GM23338 (cell line): Measurements from ENCODE around the gene TSHZ2. TPM values are rescaled to one million over a fixed set of nuclear protein-coding genes. Genes with fewer than 3 reads are reported as not detected.

Experiments
- ATAC-seq: fragments of 200-7000 bp; cut with Tn5 transposase; 3 replicates; pipeline ENCODE4 v1.9.1; 2020
- DNase-seq: peaks from one replicate; pipeline ENCODE4 v3.0.0-alpha.2; 2015; ENCODE audit warnings: low spot score
- H2AFZ ChIP-seq: fragments of 200-600 bp; sonication (generic); 2 replicates; pipeline ENCODE4 v1.8.0; 2016; ENCODE audit warnings: antibody characterized with exemption, mild to moderate bottlenecking, moderate library complexity
- H3F3A ChIP-seq: fragments of 200-600 bp; sonication (generic); replicated peaks from 2 replicates; pipeline ENCODE4 v1.8.0; 2017; ENCODE audit warnings: antibody characterized with exemption, mixed run types, low read depth
- H3K27ac ChIP-seq: fragments of 200-600 bp; sonication (generic); 2 replicates; pipeline ENCODE4 v1.6.1; 2016; ENCODE audit warnings: low read depth
- H3K27me3 ChIP-seq: fragments of 200-600 bp; sonication (generic); 2 replicates; pipeline ENCODE4 v1.8.0; 2016; ENCODE audit warnings: mild to moderate bottlenecking, mixed run types, moderate library complexity; ENCODE audit not compliant: insufficient read depth
- H3K36me3 ChIP-seq: fragments of 200-600 bp; sonication (generic); 2 replicates; pipeline ENCODE4 v1.8.0; 2016; ENCODE audit warnings: mild to moderate bottlenecking; ENCODE audit not compliant: insufficient read depth
- H3K4me1 ChIP-seq: fragments of 200-600 bp; sonication (generic); 2 replicates; pipeline ENCODE4 v1.8.0; 2016; ENCODE audit warnings: mild to moderate bottlenecking, moderate library complexity; ENCODE audit not compliant: insufficient read depth
- H3K4me2 ChIP-seq: fragments of 200-600 bp; sonication (generic); 2 replicates; pipeline ENCODE4 v1.7.1; 2017; ENCODE audit warnings: mixed run types
- H3K4me3 ChIP-seq: fragments of 200-600 bp; sonication (generic); 2 replicates; pipeline ENCODE4 v1.6.1; 2016; ENCODE audit warnings: mixed run types
- H3K79me2 ChIP-seq: fragments of 200-600 bp; sonication (generic); replicated peaks from 2 replicates; pipeline ENCODE4 v1.8.0; 2017; ENCODE audit warnings: mild to moderate bottlenecking; ENCODE audit not compliant: insufficient read depth
- H3K9me2 ChIP-seq: fragments of 200-600 bp; sonication (generic); 2 replicates; pipeline ENCODE4 v1.8.0; 2017; ENCODE audit not compliant: insufficient read depth
- H4K20me1 ChIP-seq: fragments of 200-600 bp; sonication (generic); replicated peaks from 2 replicates; pipeline ENCODE4 v1.8.0; 2017; ENCODE audit warnings: mild to moderate bottlenecking; ENCODE audit not compliant: insufficient read depth
- H3K27ac Mint-ChIP-seq: 2 replicates; pipeline ENCODE4 v1.8.0; 2020; ENCODE audit warnings: inconsistent platforms, mild to moderate bottlenecking, moderate library complexity, mixed read lengths
- H3K27me3 Mint-ChIP-seq: 3 replicates; pipeline ENCODE4 v1.8.0; 2022; ENCODE audit warnings: low read depth, mild to moderate bottlenecking, moderate library complexity, mixed read lengths, inconsistent platforms; ENCODE audit not compliant: insufficient read depth, poor library complexity
- H3K36me3 Mint-ChIP-seq: 3 replicates; pipeline ENCODE4 v1.8.0; 2021; ENCODE audit warnings: low read depth, mild to moderate bottlenecking, inconsistent platforms, moderate library complexity, mixed read lengths
- H3K4me1 Mint-ChIP-seq: 3 replicates; pipeline ENCODE4 v1.8.0; 2020; ENCODE audit warnings: mild to moderate bottlenecking, inconsistent platforms, mixed read lengths
- H3K4me3 Mint-ChIP-seq: 3 replicates; pipeline ENCODE4 v1.8.0; 2021; ENCODE audit warnings: moderate library complexity, mild to moderate bottlenecking, inconsistent platforms, mixed read lengths
- H3K9me3 Mint-ChIP-seq: 3 replicates; pipeline ENCODE4 v1.8.0; 2020; ENCODE audit warnings: moderate library complexity, mild to moderate bottlenecking, inconsistent platforms, mixed read lengths
- CREB1 ChIP-seq: fragments of 250-450 bp; sonication (Bioruptor Pico); IDR thresholded peaks from 2 replicates; pipeline ENCODE4 v1.5.0; 2020; ENCODE audit warnings: low read depth, mild to moderate bottlenecking, moderate library complexity
- CTCF ChIP-seq, 2 experiments: fragments of 200-600 bp in 1 of 2; sonication (generic) in 1 of 2; conservative IDR thresholded peaks; 2 replicates each; pipeline versions ENCODE4 v1.5.1 to v1.6.1; 2016 to 2017; ENCODE audit warnings: antibody characterized with exemption in 2 of 2, low read depth in 2 of 2, mild to moderate bottlenecking in 2 of 2, moderate library complexity in 1 of 2
- ETS1 ChIP-seq: IDR thresholded peaks from 2 replicates; pipeline ENCODE4 v1.6.1; 2016; ENCODE audit warnings: antibody characterized with exemption
- EZH2 ChIP-seq: fragments of 200-600 bp; sonication (generic); IDR thresholded peaks from one replicate; pipeline ENCODE4 v1.8.0; 2017; ENCODE audit warnings: antibody characterized with exemption, mild to moderate bottlenecking, low read depth; ENCODE audit not compliant: unreplicated experiment
- EZH2phosphoT487 ChIP-seq: fragments of 200-600 bp; sonication (generic); IDR thresholded peaks from one replicate; pipeline ENCODE4 v1.8.1; 2018; ENCODE audit warnings: antibody characterized with exemption; ENCODE audit not compliant: unreplicated experiment
- JUNB ChIP-seq: IDR thresholded peaks from one replicate; pipeline ENCODE4 v1.6.1; 2016; ENCODE audit warnings: antibody characterized with exemption; ENCODE audit not compliant: unreplicated experiment
- NANOG ChIP-seq: IDR thresholded peaks from 2 replicates; pipeline ENCODE4 v1.6.1; 2016; ENCODE audit warnings: antibody characterized with exemption, borderline replicate concordance
- POLR2AphosphoS5 ChIP-seq: IDR thresholded peaks from 2 replicates; pipeline ENCODE4 v1.6.1; 2016; ENCODE audit warnings: antibody characterized with exemption, low read depth
- REST ChIP-seq: IDR thresholded peaks from one replicate; pipeline ENCODE4 v1.6.1; 2018; ENCODE audit warnings: antibody characterized with exemption; ENCODE audit not compliant: unreplicated experiment
- STAT1 ChIP-seq: IDR thresholded peaks from one replicate; pipeline ENCODE4 v1.6.1; 2016; ENCODE audit warnings: antibody characterized with exemption; ENCODE audit not compliant: unreplicated experiment
- ZNF114 ChIP-seq: fragments of 250-450 bp; sonication (Bioruptor Pico); IDR thresholded peaks from 2 replicates; pipeline ENCODE4 v1.5.0; 2020; ENCODE audit warnings: mild to moderate bottlenecking, moderate library complexity
- ZNF331 ChIP-seq: fragments of 250-450 bp; sonication (Bioruptor Pico); IDR thresholded peaks from 2 replicates; pipeline ENCODE4 v1.5.0; 2020; ENCODE audit warnings: low read depth, mild to moderate bottlenecking, moderate library complexity
- ZNF462 ChIP-seq: fragments of 250-450 bp; sonication (Bioruptor Pico); IDR thresholded peaks from 2 replicates; pipeline ENCODE4 v1.5.0; 2020; ENCODE audit warnings: mild to moderate bottlenecking, moderate library complexity
- polyA plus RNA-seq: library from polyadenylated mRNA; unstranded; fragments of >200 nt; fragmentation: Nextera tagmentation; extraction: Ambion mirVana; gene quantifications from 2 replicates; pipeline ENCODE4 v1.2.1, GENCODE V29; 2016
- total RNA-seq: library from RNA; depleted of rRNA; stranded (reverse); fragments of >200 nt; shearing (Covaris generic); gene quantifications from 2 replicates; pipeline ENCODE4 v1.2.3, GENCODE V29; 2014

The TSHZ2 gene
- total and polyA plus RNA-seq, 2 experiments from 2014 or later: 0.49 to 1.3 TPM

- no peak overlapping the region for H3K4me3 ChIP-seq
- ATAC-seq (no peak), DNase-seq (no peak)
- Mint-ChIP-seq H3K27ac (no peak overlapping the region), H3K27me3 (no peaks in the 10 kb centered on the region), H3K4me1 (peaks cover 16% of the 10 kb centered on the region), H3K4me3 (no peak overlapping the region), H3K9me3 (no peaks in the 10 kb centered on the region; the same call in 2 of the 3 replicates), H3K36me3 (no peaks in the 10 kb centered on the region)
- no peak overlapping the region for H3K27ac ChIP-seq
- no peaks in the 10 kb centered on the region for H3K79me2 ChIP-seq
- no peaks in the 10 kb centered on the region for H3K9me2 ChIP-seq
- no peak overlapping the region for H3K4me2 ChIP-seq
- H3K4me1 ChIP-seq: no peaks in the 10 kb centered on the region
- no peaks in the 10 kb centered on the region for H4K20me1 ChIP-seq
- no peaks in the 10 kb centered on the region for H3F3A ChIP-seq
- H3K27me3 ChIP-seq: no peaks in the 10 kb centered on the region
- 0 out of 2 replicates have a peak overlapping the region, but pooled peaks have one; percentile 52 for H2AFZ ChIP-seq
- TF ChIP-seq ZNF114 (no peak), ETS1 (no peak), JUNB (no peak), CTCF (conservative IDR thresholded peaks at IDR 0.05; ENCODE audit: low read depth in 2 of 2) (no peak), POLR2AphosphoS5 (no peak), EZH2 (no peak), NANOG (no peak), REST (no peak), STAT1 (no peak), CREB1 (CRISPR knock-in tag) (no peak), ZNF462 (CRISPR knock-in tag) (no peak), ZNF331 (CRISPR knock-in tag) (no peak), EZH2phosphoT487 (no peak)
- no peaks in the 10 kb centered on the region for H3K36me3 ChIP-seq
Measured at GRCh38 chr20:53264604-53265003, 292.4 kb downstream of the TSHZ2 start.
